Progenitor cell of endocrine pancreas (in vitro differentiated cells): ENCODE measurements around the gene SLC25A34. TPM values are rescaled to one million over a fixed set of nuclear protein-coding genes. Genes with fewer than 3 reads are reported as not detected.

Experiments used
- DNase-seq: peaks from one replicate; pipeline ENCODE4 v3.0.0; 2021; ENCODE audit warnings: low spot score; ENCODE audit not compliant: unreplicated experiment
- H3K27ac Mint-ChIP-seq: 2 replicates; pipeline ENCODE4 v1.8.0; 2021; ENCODE audit warnings: mild to moderate bottlenecking, moderate library complexity, mixed read lengths
- H3K27me3 Mint-ChIP-seq: 2 replicates; pipeline ENCODE4 v1.8.0; 2021; ENCODE audit warnings: mixed read lengths
- H3K36me3 Mint-ChIP-seq: 2 replicates; pipeline ENCODE4 v1.8.0; 2022; ENCODE audit warnings: mixed read lengths; ENCODE audit not compliant: insufficient read depth
- H3K4me1 Mint-ChIP-seq: 2 replicates; pipeline ENCODE4 v1.8.0; 2021; ENCODE audit warnings: low read depth, mixed read lengths
- H3K4me3 Mint-ChIP-seq: 2 replicates; pipeline ENCODE4 v1.8.0; 2021; ENCODE audit warnings: low read depth, mild to moderate bottlenecking, moderate library complexity, mixed read lengths
- H3K9me3 Mint-ChIP-seq: 2 replicates; pipeline ENCODE4 v1.8.0; 2021; ENCODE audit warnings: low read depth, mixed read lengths
- CTCF ChIP-seq: fragments of 200-600 bp; sonication (generic); IDR thresholded peaks from one replicate; pipeline ENCODE4 v1.5.0; 2021; ENCODE audit warnings: antibody characterized with exemption, mild to moderate bottlenecking; ENCODE audit not compliant: unreplicated experiment
- total RNA-seq: library from RNA; stranded (reverse); gene quantifications from 2 replicates; pipeline ENCODE4 v1.2.1, GENCODE V29; 2021

Gene SLC25A34
- total RNA-seq, 1 donor from 2014 or later = 6.0 TPM

- TF ChIP-seq CTCF = no peak
- no peaks in the 10 kb centered on the region for H3K27me3 Mint-ChIP-seq
- H3K4me1 Mint-ChIP-seq = no peaks in the 10 kb centered on the region
- DNase-seq = no peak
- H3K27ac Mint-ChIP-seq = no peak overlapping the region
- H3K4me3 Mint-ChIP-seq = no peak overlapping the region
- no peaks in the 10 kb centered on the region for H3K9me3 Mint-ChIP-seq
- peaks cover 11% of the 10 kb centered on the region for H3K36me3 Mint-ChIP-seq
Measured at GRCh38 chr1:15727424-15727823, 8.6 kb upstream of the SLC25A34 start.

- H3K27me3 Mint-ChIP-seq = no peaks in the 10 kb centered on the region
- H3K27ac Mint-ChIP-seq = no peak overlapping the region
- no peaks in the 10 kb centered on the region for H3K9me3 Mint-ChIP-seq
- no peaks in the 10 kb centered on the region for H3K4me1 Mint-ChIP-seq
- TF ChIP-seq CTCF = no peak
- peaks cover 8% of the 10 kb centered on the region for H3K36me3 Mint-ChIP-seq
- no peak for DNase-seq
- no peak overlapping the region for H3K4me3 Mint-ChIP-seq
Measured at GRCh38 chr1:15727866-15728534, 8.1 kb upstream of the SLC25A34 start.

- no peaks in the 10 kb centered on the region for H3K9me3 Mint-ChIP-seq
- H3K4me3 Mint-ChIP-seq = no peak overlapping the region
- no peaks in the 10 kb centered on the region for H3K27me3 Mint-ChIP-seq
- TF ChIP-seq CTCF = no peak
- peaks cover 12% of the 10 kb centered on the region for H3K36me3 Mint-ChIP-seq
- H3K27ac Mint-ChIP-seq = no peak overlapping the region
- no peak for DNase-seq
- H3K4me1 Mint-ChIP-seq = no peaks in the 10 kb centered on the region
Measured at GRCh38 chr1:15728937-15729657, 7.0 kb upstream of the SLC25A34 start.

- Mint-ChIP-seq H3K9me3 (no peaks in the 10 kb centered on the region), H3K4me3 (no peak overlapping the region), H3K4me1 (peaks cover 4% of the 10 kb centered on the region), H3K36me3 (peaks cover 10% of the 10 kb centered on the region), H3K27me3 (no peaks in the 10 kb centered on the region), H3K27ac (no peak overlapping the region)
- no peak for DNase-seq
- TF ChIP-seq CTCF = no peak
Measured at GRCh38 chr1:15730423-15730822, 5.6 kb upstream of the SLC25A34 start.

GRCh38 chr1:15730936-15731335 lies 5.1 kb upstream of the SLC25A34 start:
- DNase-seq = no peak
- Mint-ChIP-seq H3K9me3 (no peaks in the 10 kb centered on the region), H3K4me3 (no peak overlapping the region), H3K36me3 (peaks cover 9% of the 10 kb centered on the region), H3K27me3 (no peaks in the 10 kb centered on the region), H3K27ac (no peak overlapping the region), H3K4me1 (peaks cover 4% of the 10 kb centered on the region)
- TF ChIP-seq CTCF = no peak
